H9 (cell line): ENCODE data around the gene GHR. TPM values are rescaled to one million over a fixed set of nuclear protein-coding genes. Genes with fewer than 3 reads are reported as not detected.

Experiments
- DNase-seq: peaks from one replicate; pipeline ENCODE4 v3.0.0-alpha.2; 2017
- H2AFZ ChIP-seq: one replicate; pipeline ENCODE4 v1.6.1; 2013; ENCODE audit warnings: mild to moderate bottlenecking, low read length, control low read depth, moderate library complexity
- H2AK5ac ChIP-seq: 2 replicates; pipeline ENCODE4 v1.6.1; 2013; ENCODE audit warnings: low read length, control low read depth, mixed read lengths; ENCODE audit not compliant: insufficient read length
- H2BK120ac ChIP-seq: one replicate; pipeline ENCODE4 v1.6.1; 2013; ENCODE audit warnings: low read depth, mild to moderate bottlenecking, low read length, control low read depth, inconsistent platforms; ENCODE audit not compliant: poor library complexity, severe bottlenecking
- H2BK12ac ChIP-seq: 2 replicates; pipeline ENCODE4 v1.6.1; 2013; ENCODE audit warnings: low read length, control low read depth, mixed read lengths, low read depth; ENCODE audit not compliant: insufficient read length
- H2BK15ac ChIP-seq: 2 replicates; pipeline ENCODE4 v1.6.1; 2013; ENCODE audit warnings: low read depth, low read length, control low read depth
- H2BK20ac ChIP-seq: one replicate; pipeline ENCODE4 v1.6.1; 2013; ENCODE audit warnings: low read depth, mild to moderate bottlenecking, low read length, control low read depth, inconsistent platforms; ENCODE audit not compliant: poor library complexity, severe bottlenecking
- H2BK5ac ChIP-seq: 2 replicates; pipeline ENCODE4 v1.6.1; 2013; ENCODE audit warnings: low read length, control low read depth, mixed read lengths; ENCODE audit not compliant: insufficient read length
- H3K14ac ChIP-seq: 2 replicates; pipeline ENCODE4 v1.6.1; 2013; ENCODE audit warnings: low read length, control low read depth; ENCODE audit not compliant: insufficient read depth
- H3K18ac ChIP-seq: 2 replicates; pipeline ENCODE4 v1.6.1; 2013; ENCODE audit warnings: low read depth, mild to moderate bottlenecking, mixed read lengths, low read length, control low read depth; ENCODE audit not compliant: insufficient read length
- H3K23ac ChIP-seq: 2 replicates; pipeline ENCODE4 v1.6.1; 2013; ENCODE audit warnings: low read length, control low read depth, mixed read lengths, low read depth; ENCODE audit not compliant: insufficient read length
- H3K23me2 ChIP-seq: 2 replicates; pipeline ENCODE4 v1.6.1; 2013; ENCODE audit warnings: low read depth, mild to moderate bottlenecking, mixed read lengths, low read length, control low read depth; ENCODE audit not compliant: insufficient read length, poor library complexity, severe bottlenecking
- H3K27ac ChIP-seq: 2 replicates; pipeline ENCODE4 v1.5.1; 2013; ENCODE audit warnings: low read length, control low read depth, mixed read lengths, low read depth; ENCODE audit not compliant: insufficient read length
- H3K27me3 ChIP-seq: 2 replicates; pipeline ENCODE4 v1.6.1; 2013; ENCODE audit warnings: low read length, control low read depth, inconsistent platforms; ENCODE audit not compliant: insufficient read depth
- H3K4ac ChIP-seq: 2 replicates; pipeline ENCODE4 v1.6.1; 2013; ENCODE audit warnings: low read depth, mild to moderate bottlenecking, control low read depth, inconsistent platforms, low read length, moderate library complexity
- H3K4me1 ChIP-seq: 2 replicates; pipeline ENCODE4 v1.6.1; 2013; ENCODE audit warnings: low read length, control low read depth, inconsistent platforms; ENCODE audit not compliant: insufficient read depth
- H3K4me2 ChIP-seq: 2 replicates; pipeline ENCODE4 v1.6.1; 2013; ENCODE audit warnings: low read length, control low read depth, mixed read lengths; ENCODE audit not compliant: insufficient read length, insufficient read depth
- H3K56ac ChIP-seq: 2 replicates; pipeline ENCODE4 v1.6.1; 2013; ENCODE audit warnings: low read depth, mild to moderate bottlenecking, mixed read lengths, low read length, control low read depth; ENCODE audit not compliant: insufficient read length
- H3K79me1 ChIP-seq: 2 replicates; pipeline ENCODE4 v1.6.1; 2013; ENCODE audit warnings: low read depth, mild to moderate bottlenecking, moderate library complexity, low read length, control low read depth, inconsistent platforms; ENCODE audit not compliant: insufficient read depth, poor library complexity, severe bottlenecking
- H3K79me2 ChIP-seq: 2 replicates; pipeline ENCODE4 v1.6.1; 2013; ENCODE audit warnings: low read length, control low read depth, inconsistent platforms; ENCODE audit not compliant: insufficient read depth
- H3K9ac ChIP-seq: 2 replicates; pipeline ENCODE4 v1.6.1; 2013; ENCODE audit warnings: low read length, control low read depth, mixed read lengths; ENCODE audit not compliant: insufficient read length; ENCODE audit errors: extremely low read depth
- H3K9me3 ChIP-seq: one replicate; pipeline ENCODE4 v1.6.1; 2013; ENCODE audit warnings: low read depth, low read length, inconsistent platforms; ENCODE audit not compliant: control insufficient read depth
- H3T11ph ChIP-seq: one replicate; pipeline ENCODE4 v1.6.1; 2013; ENCODE audit warnings: mild to moderate bottlenecking, low read length, control low read depth, inconsistent platforms
- H4K20me1 ChIP-seq: one replicate; pipeline ENCODE4 v1.6.1; 2013; ENCODE audit not compliant: control insufficient read depth, insufficient read length, insufficient read depth
- H4K5ac ChIP-seq: 2 replicates; pipeline ENCODE4 v1.6.1; 2013; ENCODE audit warnings: low read depth, mild to moderate bottlenecking, mixed read lengths, low read length, control low read depth; ENCODE audit not compliant: insufficient read length
- H4K8ac ChIP-seq: replicated peaks from 2 replicates; pipeline ENCODE4 v1.6.1; 2013; ENCODE audit warnings: low read length, control low read depth, mixed read lengths, low read depth; ENCODE audit not compliant: insufficient read length
- H4K91ac ChIP-seq: 2 replicates; pipeline ENCODE4 v1.6.1; 2013; ENCODE audit warnings: low read depth, mild to moderate bottlenecking, moderate library complexity, mixed read lengths, low read length, control low read depth; ENCODE audit not compliant: insufficient read length
- H3K27ac Mint-ChIP-seq, 3 experiments: 2 replicates in 2 of 3; 3 replicates in 1 of 3; pipeline ENCODE4 v1.8.0; 2020 to 2021; ENCODE audit warnings: mixed read lengths in 3 of 3, mild to moderate bottlenecking in 1 of 3, moderate library complexity in 1 of 3
- H3K27me3 Mint-ChIP-seq: 2 replicates; pipeline ENCODE4 v1.8.0; 2021; ENCODE audit warnings: low read depth, mild to moderate bottlenecking, moderate library complexity, mixed read lengths
- H3K36me3 Mint-ChIP-seq, 3 experiments: 2 replicates in 2 of 3; 3 replicates in 1 of 3; pipeline ENCODE4 v1.8.0; 2020 to 2021; ENCODE audit warnings: low read depth in 3 of 3, mixed read lengths in 3 of 3; ENCODE audit not compliant: insufficient read depth in 1 of 3
- H3K4me1 Mint-ChIP-seq, 2 experiments: 2 replicates each; pipeline ENCODE4 v1.8.0; 2020; ENCODE audit warnings: mixed read lengths in 2 of 2
- H3K4me3 Mint-ChIP-seq, 2 experiments: 2 replicates in 1 of 2; 3 replicates in 1 of 2; pipeline ENCODE4 v1.8.0; 2020 to 2021; ENCODE audit warnings: mild to moderate bottlenecking in 2 of 2, mixed read lengths in 2 of 2, moderate library complexity in 1 of 2
- H3K9me3 Mint-ChIP-seq, 2 experiments: 2 replicates in 1 of 2; 3 replicates in 1 of 2; pipeline ENCODE4 v1.8.0; 2020; ENCODE audit warnings: mild to moderate bottlenecking in 2 of 2, mixed read lengths in 2 of 2, moderate library complexity in 1 of 2
- WGBS: extraction: QIAGEN DNeasy Blood & Tissue Kit; methylation state at CpG from one replicate; pipeline ENCODE4 v1.1.7; 2013; ENCODE audit warnings: missing lambda C conversion rate, low lambda C conversion rate, mixed read lengths; ENCODE audit not compliant: insufficient read length; ENCODE audit errors: extremely low coverage; 5-methylcytosine and 5-hydroxymethylcytosine counted together
- total RNA-seq: library from RNA; stranded (reverse); gene quantifications from 2 replicates; pipeline ENCODE4 v1.2.1, GENCODE V29; 2021
- TF ChIP-seq, protein P1 (sequence below): fragments of 200-600 bp; sonication (generic); conservative IDR thresholded peaks from 3 replicates; pipeline ENCODE4 v1.8.0; 2021; ENCODE audit warnings: antibody characterized with exemption, mild to moderate bottlenecking

GHR gene
- total RNA-seq, 1 experiment from 2014 or later: 0.20 TPM

DNA sequence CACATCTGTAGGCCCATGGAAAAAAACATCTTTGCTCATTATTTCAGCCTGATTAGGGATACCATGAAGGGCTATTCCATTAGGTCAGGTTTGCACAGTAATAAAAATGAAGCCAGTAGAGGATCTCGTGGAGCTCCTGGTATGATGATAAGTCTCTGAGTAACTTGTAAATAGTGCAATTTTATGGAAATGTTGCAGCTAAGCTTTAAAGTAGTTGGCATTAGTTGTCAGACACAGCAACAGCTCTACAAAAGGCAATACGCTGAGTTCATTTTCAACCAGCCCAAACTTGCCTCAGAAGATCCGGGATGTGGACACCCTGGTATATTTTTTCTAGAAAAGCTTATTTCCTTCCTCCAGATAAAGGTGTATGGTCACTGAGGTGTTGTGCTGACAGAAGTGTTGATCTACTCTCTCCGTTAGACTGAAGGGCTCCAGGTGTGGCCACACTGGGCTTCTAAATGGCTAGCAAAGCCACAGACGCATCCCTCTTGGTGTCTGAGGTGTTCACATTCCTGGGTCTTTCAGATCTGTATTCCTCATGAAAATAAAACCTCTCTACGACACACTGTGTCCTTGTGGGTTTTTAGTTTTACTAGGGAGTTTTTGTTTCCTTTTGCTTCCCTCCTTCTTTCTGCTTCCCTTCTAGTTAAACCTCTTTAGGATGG lies 141.6 kb downstream of the GHR start:
- H3T11ph ChIP-seq: no peak overlapping the region
- no peak for DNase-seq
- no peaks in the 10 kb centered on the region for H3K79me2 ChIP-seq
- H2BK120ac ChIP-seq: no peak overlapping the region
- TF ChIP-seq, protein P1, sequence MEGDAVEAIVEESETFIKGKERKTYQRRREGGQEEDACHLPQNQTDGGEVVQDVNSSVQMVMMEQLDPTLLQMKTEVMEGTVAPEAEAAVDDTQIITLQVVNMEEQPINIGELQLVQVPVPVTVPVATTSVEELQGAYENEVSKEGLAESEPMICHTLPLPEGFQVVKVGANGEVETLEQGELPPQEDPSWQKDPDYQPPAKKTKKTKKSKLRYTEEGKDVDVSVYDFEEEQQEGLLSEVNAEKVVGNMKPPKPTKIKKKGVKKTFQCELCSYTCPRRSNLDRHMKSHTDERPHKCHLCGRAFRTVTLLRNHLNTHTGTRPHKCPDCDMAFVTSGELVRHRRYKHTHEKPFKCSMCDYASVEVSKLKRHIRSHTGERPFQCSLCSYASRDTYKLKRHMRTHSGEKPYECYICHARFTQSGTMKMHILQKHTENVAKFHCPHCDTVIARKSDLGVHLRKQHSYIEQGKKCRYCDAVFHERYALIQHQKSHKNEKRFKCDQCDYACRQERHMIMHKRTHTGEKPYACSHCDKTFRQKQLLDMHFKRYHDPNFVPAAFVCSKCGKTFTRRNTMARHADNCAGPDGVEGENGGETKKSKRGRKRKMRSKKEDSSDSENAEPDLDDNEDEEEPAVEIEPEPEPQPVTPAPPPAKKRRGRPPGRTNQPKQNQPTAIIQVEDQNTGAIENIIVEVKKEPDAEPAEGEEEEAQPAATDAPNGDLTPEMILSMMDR: no peak
- H4K91ac ChIP-seq: no peak overlapping the region
- H2BK12ac ChIP-seq: no peak overlapping the region
- H2AFZ ChIP-seq: no peak overlapping the region
- Mint-ChIP-seq H3K4me1 (no peaks in the 10 kb centered on the region), H3K36me3 (no peaks in the 10 kb centered on the region), H3K9me3 (no peaks in the 10 kb centered on the region), H3K27me3 (peaks cover 2% of the 10 kb centered on the region; the same call in 1 of the 2 replicates), H3K27ac (no peak overlapping the region), H3K4me3 (no peak overlapping the region)
- no peaks in the 10 kb centered on the region for H3K23me2 ChIP-seq
- no peaks in the 10 kb centered on the region for H3K4me1 ChIP-seq
- no peak overlapping the region for H3K23ac ChIP-seq
- no peak overlapping the region for H3K4ac ChIP-seq
- H3K18ac ChIP-seq: no peak overlapping the region
- no peak overlapping the region for H2BK20ac ChIP-seq
- H3K9me3 ChIP-seq: no peaks in the 10 kb centered on the region
- H3K79me1 ChIP-seq: no peaks in the 10 kb centered on the region
- no peak overlapping the region for H2AK5ac ChIP-seq
- WGBS: no CpG with 5 or more reads among the region's 6 CpGs
- H3K4me2 ChIP-seq: no peak overlapping the region
- H3K56ac ChIP-seq: no peak overlapping the region
- no peak overlapping the region for H3K27ac ChIP-seq
- no peaks in the 10 kb centered on the region for H4K20me1 ChIP-seq
- no peak overlapping the region for H3K14ac ChIP-seq
- no peaks in the 10 kb centered on the region for H3K27me3 ChIP-seq
- no peak overlapping the region for H2BK15ac ChIP-seq
- H2BK5ac ChIP-seq: no peak overlapping the region
- H4K8ac ChIP-seq: no peak overlapping the region
- no peak overlapping the region for H4K5ac ChIP-seq
- no peak overlapping the region for H3K9ac ChIP-seq
